ENCODE measurements around the gene GLOD5.

DNA sequence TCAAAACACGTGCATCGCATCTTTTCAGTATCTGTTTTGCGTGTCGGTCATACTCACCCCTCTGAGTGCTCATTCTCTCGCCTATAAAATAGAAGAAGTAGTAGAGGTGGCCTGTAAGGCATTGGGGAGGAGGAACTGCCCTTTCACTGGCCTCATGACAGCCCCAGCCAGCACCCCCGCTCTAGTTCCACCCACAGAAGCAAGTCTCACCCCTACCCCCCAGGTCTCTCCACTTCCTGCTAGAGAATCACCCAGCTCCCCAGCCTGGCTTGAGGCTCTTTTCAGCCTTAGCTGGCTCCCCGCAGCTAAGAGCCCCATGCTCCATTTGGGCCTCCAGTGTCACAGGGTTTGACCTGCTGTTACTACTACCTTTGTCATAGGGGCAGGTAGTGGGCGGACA is 52.1 kb downstream of the GLOD5 start:
- TF ChIP-seq, protein P1, sequence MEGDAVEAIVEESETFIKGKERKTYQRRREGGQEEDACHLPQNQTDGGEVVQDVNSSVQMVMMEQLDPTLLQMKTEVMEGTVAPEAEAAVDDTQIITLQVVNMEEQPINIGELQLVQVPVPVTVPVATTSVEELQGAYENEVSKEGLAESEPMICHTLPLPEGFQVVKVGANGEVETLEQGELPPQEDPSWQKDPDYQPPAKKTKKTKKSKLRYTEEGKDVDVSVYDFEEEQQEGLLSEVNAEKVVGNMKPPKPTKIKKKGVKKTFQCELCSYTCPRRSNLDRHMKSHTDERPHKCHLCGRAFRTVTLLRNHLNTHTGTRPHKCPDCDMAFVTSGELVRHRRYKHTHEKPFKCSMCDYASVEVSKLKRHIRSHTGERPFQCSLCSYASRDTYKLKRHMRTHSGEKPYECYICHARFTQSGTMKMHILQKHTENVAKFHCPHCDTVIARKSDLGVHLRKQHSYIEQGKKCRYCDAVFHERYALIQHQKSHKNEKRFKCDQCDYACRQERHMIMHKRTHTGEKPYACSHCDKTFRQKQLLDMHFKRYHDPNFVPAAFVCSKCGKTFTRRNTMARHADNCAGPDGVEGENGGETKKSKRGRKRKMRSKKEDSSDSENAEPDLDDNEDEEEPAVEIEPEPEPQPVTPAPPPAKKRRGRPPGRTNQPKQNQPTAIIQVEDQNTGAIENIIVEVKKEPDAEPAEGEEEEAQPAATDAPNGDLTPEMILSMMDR (conservative IDR thresholded peaks at IDR 0.05; ENCODE audit: low read length): no peak
- no peak for TF ChIP-seq EZH2phosphoT487 (IDR thresholded peaks at IDR 0.05; ENCODE audit: borderline replicate concordance, low read depth, low read length)

Data from OCI-LY7 (cell line).